GM19455 (cell line): ENCODE results near the gene ELOVL7.
"Not testable (repeated sequence)": the region's sequence is repeated elsewhere in the genome, so short reads cannot be mapped to it uniquely, and the experiment has no call there.

Experiments used
- ATAC-seq: cut with Tn5 transposase; IDR thresholded peaks from one replicate; pipeline ENCODE4 v1.9.1; 2021; ENCODE audit not compliant: unreplicated experiment

The ELOVL7 gene

DNA sequence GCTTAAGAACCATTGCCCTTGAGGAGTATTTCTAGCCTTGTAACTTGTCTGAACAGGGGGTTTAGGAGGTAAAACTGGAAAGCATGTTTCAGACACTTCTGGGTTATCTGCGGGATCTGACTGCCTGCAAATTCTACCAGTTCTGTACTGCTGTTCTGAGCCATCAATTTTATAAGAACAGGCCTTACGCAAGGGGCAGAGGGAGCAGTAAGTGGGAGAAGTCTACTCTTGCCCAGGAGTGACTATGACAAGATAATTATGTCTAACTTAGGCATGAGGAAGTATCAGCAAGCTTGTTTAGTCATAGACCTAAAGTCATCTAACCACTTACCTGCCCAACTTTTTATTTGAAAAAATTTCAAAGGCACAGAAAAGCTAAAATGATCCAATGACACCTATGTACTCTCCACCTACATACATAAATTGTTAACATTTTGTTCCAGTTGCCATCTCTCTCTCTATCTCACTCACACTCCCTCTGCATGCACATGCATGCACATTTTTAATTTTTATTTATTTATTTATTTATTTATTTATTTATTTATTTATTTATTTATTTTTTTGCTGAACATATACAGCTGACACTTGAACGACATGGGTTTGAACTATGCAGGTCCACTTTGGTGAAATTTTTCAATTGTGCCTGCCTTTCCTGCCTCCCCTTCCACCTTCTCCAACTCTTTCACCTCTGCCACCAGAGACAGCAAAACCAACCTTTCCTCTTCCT lies 125.7 kb downstream of the ELOVL7 start:
- no peak for ATAC-seq

GRCh38 chr5:60715201-60715928 lies 128.7 kb downstream of the ELOVL7 start:
- ATAC-seq, result not testable (repeated sequence)

- ATAC-seq, result no peak
These were observed 131.1 kb downstream of the ELOVL7 start for GRCh38 chr5:60712950-60713349.

- ATAC-seq, result not testable (repeated sequence)
These were observed 132.2 kb downstream of the ELOVL7 start for GRCh38 chr5:60711892-60712291.

DNA sequence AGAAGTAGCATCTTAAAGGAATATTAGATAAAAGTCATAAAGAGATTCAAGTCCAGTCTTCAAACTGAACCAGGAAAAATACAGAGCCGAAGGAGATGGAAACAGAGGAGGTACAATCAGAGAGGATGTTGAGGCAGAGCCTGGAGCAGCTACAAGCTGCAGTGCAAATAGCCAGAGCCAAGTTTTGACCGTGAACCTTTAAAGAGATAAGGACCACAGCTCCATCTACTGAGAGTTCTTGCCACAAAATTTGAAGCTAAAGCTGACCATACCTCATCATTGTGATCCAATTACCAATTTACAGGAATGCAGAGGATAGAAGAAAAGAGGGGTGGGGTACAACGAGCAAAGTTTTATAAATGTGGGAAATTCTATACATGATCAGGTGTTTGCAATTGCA lies 133.7 kb downstream of the ELOVL7 start:
- ATAC-seq, result no peak

DNA sequence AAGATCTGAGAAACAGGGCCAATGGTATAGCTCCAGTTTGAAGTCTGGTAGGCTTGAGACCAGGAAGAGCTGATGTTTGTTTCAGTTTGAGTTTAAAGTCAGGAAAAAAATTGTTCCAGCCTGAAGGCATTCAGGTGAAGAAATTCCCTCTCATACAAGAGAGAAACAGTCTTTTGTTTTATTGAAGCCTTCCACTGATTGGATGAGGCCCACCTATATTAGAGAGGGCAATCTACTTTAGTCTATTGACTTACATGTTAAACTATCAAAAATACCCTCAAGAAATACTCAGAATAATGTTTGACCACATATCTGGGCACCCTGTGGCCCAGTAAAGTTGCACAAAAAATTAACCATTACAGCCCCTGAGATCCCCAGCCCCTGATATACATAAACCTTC lies 138.9 kb downstream of the ELOVL7 start:
- ATAC-seq, result no peak

- no peak for ATAC-seq
These were observed 140.1 kb downstream of the ELOVL7 start for GRCh38 chr5:60703944-60704343.
